HG03103 (cell line): ENCODE measurements around the gene GPNMB.

ENCODE experiments used
- ATAC-seq: cut with Tn5 transposase; IDR thresholded peaks from one replicate; pipeline ENCODE4 v1.9.1; 2021; ENCODE audit warnings: low read depth; ENCODE audit not compliant: unreplicated experiment

The GPNMB gene

DNA sequence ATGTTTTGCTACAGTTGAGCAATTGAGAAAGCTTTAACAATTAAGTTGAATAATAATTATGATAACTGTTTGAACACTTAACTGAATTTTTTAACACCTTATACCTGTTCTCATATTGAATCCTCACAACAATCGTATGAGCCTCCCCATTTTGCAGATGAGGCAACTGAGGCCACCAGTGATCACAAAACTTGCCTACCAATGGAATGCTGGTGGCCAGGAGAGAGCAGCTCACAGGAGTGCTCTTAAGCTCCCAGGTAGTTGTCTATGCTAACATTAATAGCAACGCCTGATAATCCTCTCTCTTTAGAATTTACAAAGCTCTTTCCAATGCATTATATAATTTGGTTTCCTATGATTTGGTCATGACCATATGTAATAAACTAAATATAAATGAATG is 21.6 kb downstream of the GPNMB start:
- ATAC-seq, result no peak

DNA sequence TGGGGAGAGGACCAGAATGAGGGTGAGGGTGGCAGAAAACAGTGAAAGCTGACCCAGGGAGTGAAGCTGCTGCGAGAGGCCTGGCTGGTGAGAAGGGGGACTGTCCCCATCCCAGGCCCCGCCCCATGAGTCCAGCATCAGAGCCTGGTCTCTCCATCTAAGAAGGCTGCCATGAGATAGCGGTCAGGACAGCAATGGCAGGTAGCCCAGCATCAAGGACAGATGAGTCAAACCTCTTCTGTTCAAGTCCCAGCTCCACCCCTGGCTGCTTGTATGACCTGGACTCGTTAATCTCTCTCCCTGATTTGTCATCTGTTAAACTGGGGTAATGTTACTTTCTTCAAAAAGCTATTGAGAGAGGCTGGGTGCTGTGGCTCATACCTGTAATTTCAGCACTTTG is 22.2 kb downstream of the GPNMB start:
- no peak for ATAC-seq

DNA sequence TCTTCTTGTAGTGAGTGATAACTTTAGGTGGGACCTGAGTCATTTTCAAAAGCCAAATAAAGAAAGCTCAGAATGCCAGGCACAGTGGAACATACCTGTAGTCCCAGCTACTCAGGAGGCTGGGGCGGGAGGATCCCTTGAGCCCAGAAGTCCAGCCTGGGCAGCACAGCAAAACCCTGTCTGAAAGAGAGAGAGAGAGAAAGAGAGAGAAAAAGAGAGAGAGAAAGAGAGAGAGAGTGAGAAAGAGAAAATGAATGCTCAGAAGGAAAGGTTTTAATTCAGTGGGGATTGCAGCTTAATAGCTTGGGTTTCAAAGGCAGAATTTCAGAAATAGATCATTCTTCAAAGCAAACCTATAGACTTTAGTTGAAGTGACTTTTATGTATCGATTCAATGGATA is 25.7 kb downstream of the GPNMB start:
- no peak for ATAC-seq

DNA sequence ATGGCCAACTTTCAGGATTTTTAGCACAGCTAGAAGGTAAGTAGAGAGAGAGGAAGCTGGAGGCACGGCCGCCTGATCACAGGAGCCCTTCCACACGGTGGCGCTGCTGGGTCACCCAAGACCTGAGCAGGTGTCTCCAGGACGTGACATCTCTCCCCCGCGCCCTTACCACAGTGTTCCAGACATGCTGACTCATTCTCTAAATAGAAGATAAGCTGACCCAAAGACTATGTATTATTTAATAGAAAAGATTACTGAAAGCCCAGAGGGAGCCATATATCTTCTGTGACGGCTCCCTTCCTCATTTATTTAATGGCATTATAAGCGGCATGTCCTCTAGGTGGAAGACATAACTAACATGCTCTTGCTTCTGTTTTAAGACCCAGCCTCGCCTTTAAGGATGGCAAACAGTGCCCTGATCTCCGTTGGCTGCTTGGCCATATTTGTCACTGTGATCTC is 26.6 kb downstream of the GPNMB start:
- ATAC-seq, result peak; percentile 93

DNA sequence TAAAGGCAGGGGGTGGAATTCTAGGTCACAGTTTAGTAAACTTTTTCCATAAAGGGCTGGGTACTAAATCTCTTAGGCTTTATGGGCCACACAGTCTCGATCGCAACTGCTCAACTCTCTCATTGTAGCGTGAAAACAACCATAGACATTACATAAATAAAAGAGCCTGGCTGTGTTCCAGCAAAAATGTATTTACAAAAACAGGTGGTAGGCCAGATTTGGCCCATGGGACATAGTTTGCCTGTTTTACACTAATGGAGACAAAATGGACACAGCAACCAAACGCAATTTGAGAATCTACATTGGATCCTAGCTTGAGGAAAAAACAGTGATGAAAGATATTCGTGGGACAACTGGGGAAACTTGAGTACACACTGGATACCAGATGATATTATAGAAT is 29.3 kb downstream of the GPNMB start:
- no peak for ATAC-seq

DNA sequence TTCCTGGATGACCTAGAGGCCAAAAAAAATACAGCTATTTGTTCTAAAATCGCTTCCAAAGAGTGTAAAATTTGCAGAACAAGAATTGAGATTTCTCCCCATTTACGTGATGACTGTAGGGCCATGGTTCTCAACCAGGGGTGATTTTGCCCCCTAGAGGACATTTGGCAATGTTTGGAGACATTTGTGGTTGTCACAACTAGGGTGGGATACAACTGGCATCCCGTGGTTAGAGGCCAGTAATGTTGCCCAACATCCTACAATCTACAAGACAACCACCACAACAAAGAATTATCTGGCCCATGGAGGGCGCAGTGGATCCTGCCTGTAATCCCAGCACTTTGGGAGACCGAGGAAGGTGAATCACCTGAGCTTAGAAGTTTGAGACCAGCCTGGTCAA is 29.8 kb downstream of the GPNMB start:
- no peak for ATAC-seq

DNA sequence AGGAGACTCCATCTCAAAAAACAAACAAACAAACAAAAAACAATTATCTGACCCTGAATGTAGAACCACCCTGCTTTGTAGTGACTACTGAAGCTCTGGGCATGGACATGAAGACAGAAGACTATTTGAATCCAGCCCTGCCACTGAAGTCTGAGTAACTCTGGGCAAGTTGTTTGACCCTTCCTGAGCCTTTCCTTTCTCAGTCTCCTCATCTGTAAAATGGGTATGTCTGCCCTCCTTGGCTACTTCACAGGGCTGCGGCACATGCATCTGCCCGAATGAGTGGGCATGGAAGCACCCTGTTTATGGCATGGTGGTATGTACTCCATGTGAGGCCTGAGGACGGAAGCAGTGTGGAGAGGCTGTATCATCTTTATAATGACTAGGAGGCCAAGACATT is 30.4 kb downstream of the GPNMB start:
- no peak for ATAC-seq

DNA sequence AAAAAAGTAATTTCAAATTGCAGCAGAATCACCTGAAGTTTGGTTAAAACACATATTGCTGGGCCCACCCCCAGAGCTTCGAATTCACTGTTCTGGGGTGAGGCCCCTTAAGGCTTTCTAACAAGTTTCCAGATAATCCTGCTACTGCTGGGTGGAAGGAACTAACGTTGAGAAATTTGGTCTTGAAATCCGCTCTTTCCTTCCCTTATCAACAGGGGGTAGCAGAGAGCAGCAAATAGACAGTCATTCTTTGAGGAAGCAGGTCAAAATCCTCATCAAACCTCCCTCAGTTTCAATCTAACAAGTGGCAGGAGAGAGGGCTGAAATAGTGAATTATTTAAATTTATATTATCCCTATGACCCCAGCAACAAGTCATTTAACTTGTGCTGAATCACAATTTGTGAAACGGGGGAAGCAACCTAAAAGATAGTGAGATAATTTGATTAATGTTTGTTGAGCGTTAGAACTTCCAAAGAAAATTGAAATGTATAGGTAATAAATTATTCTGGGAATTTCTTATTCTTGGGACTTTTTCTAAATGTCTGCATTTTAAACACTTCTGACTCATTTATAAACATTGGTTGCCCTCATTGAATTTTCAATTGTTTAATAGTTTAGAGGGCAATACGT is 30.9 kb downstream of the GPNMB start:
- no peak for ATAC-seq

DNA sequence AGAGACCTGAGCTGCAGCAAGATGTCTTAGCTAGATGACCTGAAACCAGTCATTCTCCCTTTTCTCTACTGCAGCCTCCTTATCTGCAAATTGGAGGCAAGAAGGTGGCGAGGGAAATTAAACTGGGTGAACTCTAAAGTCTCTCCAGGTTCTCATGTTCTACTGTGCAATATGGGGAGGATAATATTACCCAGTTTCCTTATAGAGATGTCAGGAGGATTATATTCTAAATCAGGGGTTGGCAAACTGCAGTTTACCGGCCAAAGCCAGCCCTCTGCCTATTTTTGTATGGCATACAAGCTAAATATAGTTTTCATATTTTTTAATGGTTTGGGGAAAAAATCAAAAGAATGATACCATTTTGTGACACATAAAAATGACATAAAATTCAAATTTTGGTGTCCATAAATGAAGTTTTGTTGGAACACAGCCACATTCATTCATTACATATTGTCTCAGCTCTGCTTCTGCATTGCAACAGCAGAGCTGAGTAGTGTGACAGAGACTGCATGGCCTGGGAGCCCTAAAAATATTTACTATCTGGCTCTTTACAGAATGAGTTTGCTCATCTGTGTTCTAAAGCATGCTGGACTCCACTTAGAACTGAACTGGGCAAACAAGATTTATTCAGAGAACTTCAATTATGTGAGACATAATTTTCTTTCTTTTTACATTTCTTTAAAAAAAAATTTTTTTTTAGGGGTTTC is 33.4 kb downstream of the GPNMB start:
- no peak for ATAC-seq

DNA sequence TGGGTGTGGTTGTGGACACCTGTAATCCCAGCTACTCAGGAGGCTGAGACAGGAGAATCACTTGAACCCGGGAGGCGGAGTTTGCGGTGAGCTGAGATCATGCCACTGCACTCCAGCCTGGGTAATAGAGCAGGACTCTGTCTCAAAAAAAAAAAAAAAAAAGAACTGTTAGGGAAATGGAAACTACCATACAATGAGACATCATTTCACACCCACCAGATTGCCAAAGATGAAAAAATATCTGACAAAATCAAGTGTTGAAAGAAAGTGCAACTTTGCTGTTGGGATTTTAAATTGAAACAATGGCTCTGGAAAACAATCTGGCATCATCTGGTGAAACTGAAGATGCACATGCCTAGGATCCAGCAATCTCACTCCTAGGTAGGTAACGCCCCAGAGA is 36.5 kb downstream of the GPNMB start:
- no peak for ATAC-seq

DNA sequence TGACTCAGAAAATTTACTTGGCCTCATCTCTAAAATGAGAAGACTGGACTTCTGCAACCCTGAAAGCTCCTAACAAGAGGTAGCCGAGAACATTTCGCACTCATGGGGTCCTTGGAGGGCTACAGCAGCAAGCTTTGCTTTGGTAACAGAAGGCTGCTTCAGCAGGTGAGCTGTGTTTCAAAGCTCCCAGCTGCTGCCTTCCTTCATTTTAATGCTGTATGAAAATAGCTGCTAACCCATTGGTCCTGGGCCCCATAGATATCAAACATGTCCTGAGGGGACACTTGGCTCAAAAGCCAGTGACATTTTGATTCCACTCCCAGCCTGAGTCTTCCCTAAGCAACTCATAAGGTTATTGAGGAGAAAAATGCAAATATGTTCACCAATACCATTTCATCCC is 38.3 kb downstream of the GPNMB start:
- no peak for ATAC-seq

DNA sequence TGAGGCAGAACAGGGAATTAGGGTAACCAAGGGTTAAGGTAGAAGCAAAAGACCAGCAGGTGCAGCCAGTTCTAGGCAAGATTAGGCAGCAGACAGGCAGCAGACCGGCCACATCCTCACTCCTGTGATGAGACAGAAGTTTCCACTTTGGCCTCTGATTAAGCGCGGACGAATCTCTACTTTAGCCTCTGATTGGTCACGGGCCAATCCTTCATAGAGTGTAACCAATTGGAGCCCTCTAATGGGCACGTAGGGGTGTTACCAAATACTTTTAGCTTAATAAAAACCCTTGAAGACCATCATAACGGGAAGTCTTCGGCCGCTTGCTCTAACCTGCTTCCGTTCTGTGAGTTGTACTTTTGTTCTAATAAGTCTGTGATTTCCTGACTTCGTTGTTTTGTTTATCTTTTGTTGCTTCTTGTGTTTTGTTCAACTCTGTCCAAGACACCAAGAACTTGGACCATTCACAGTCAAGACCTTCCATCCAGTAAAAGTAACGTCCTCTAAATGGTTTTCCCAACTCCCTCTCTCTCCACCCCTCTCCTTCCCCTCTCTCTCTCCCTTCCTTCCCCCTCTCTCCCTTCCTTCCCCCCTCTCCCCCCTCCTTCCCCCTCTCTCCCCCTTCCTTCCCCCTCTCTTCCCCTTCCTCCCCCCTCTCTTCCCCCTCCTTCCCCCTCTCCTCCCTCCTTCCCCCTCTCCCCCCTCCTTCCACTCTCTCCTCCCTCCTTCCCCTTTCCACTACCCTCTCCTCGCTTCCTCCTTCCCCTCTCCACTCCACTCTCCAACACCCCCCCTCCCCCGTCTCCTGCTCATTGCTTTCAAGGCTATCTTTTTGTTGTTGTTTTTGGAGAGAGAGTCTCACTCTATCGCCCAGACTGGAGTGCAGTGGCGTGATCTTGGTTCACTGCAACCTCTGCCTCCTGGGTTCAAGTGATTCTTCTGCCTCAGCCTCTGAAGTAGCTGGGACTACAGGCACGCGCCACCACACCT is 39.4 kb downstream of the GPNMB start:
- no peak for ATAC-seq

DNA sequence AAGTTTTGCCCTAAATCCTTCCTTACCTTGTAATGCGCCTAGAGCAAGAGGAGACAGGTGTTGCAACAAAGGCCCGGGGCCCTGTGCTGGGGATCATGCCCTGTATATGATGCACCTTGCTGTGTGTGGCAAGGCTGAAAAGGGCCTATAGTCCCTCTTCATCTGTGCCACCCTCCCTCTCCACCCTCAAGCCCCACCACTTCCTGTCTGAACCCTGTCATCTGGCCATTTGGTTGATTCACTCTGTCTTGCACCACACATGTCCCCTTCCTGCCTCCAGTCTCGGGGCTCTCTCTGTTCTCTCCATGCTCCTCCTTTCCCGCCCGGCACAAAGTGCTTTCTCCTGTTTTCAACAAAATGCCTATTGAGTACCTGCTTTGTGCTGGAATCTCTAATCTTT is 41.0 kb downstream of the GPNMB start:
- ATAC-seq, result no peak

DNA sequence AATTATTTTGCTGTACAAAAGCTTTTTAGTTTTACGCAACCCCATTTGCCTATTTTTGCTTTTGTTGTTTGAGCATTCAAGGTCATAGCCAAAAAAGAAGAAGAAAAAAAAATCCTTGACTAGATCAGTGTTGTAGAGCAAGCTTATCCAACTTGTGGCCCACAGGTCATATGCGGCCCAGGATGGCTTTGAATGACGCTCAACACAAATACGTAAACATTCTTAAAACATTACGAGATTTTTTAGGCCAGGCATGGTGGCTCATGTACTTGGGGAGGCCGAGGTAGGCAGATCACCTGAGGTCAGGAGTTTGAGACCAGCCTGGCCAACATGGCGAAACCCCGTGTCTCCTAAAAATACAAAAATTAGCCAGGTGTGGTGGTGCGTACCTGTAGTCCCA is 44.4 kb downstream of the GPNMB start:
- ATAC-seq, result no peak

DNA sequence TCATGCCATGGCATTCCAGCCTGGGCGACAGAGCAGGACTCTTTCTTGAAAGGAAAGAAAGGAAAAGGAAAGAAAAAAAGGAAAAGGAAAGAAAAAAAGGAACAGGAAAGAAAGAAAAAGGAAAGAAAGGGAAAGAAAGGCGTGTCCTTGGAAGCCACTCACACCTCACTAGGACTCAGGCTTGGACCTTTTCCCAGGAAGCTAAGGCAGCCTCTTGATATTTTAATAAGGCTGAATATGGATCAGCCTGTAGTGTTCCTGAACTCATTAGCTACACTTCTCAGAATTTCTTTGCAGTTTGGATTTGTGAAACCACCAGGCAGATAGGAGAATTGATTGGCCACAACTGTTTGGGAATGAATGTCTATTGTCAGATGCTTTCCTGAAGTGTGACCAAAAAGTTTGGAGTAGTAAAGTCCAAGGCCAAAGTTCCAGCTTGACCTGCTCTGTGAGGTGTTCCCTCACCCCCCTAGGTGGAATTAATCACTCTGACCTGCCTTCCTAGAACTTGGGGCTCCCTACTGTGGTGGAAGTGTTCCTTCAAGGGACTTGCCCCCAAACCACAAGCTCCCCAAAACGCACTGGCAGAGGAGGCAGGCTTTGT is 45.5 kb downstream of the GPNMB start:
- ATAC-seq, result no peak

DNA sequence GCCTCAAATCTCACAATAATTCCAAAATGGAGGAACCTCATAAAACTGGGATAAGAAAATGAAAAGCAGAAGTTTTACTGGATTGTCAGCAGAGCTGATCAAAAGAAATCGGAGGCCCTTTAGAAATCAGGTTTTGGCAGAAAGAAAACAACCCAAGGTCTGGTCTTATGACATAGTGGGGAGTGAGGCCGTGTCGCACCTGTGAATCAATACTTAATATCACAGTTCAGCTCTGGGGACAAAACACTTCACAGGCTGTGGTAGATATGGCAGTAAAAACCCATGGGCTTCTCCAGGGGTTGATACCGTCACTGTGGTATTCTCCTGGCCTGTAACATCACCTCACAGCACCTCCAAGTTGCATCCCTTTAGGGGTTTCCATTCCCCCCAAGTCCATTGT is 46.0 kb downstream of the GPNMB start:
- no peak for ATAC-seq

DNA sequence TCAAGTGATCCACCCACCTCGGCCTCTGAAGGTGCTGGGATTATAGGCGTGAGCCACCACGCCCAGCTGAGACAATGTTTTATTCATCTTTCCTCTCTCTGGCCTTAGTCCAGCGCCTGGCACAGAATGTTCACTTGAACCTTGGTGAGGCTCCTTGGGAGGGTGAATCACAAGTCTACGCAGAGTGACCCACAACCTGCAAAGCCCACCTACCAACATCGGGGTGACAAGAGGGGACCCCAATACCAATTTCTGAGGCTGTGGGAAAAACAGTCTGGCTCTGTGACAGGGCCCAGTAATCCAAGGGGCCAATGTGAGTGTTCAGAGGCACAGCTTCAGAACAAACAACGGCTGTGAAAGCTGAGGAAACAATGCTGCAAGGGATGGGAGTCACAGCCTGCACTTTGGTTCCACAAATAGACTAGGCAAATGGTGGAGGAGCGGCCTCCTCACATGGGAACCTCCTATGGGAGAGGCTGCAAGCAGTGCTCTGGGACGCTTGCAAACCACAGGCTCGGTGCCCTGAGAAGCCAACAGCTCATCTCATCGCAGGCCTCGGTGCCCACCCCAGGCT is 47.0 kb downstream of the GPNMB start:
- ATAC-seq, result no peak

DNA sequence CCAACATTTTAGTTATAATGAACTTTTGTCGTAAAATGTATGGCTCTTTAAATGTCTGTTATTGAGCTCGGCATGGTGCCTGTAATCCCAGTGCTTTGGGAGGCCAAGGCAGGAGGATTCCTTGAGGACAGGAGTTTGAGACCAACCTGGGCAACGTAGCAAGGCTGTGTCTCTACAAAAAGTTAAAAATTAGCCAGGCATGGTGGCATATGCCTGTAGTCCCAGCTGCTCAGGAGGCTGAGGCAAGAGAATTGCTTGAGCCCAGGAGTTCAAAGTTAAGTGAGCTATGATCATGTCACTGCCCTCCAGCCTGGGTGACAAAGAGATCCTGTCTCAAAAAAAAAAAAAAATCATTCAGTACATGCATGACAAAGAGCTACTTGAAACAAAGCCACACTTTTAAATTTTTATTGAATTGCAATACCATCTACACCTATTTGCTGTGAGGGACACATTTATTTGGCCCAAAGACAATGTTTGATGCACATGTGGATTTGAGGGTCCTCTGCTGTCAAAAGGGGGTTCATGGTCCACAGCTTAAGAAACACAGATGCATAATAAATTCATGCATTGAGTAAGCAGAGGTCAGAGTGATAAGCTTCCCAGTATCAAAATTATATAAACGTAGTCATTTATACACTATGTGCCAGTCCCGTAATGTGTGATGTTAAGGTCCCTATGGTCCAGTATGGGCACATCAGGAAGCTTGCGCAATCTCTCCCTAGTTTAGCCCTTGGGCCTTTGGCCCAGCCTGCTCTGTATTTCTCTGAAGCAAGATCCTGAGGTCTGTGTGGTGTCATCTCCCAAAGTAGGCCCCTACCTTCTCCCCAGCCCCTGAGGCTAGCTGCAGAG is 48.2 kb downstream of the GPNMB start:
- no peak for ATAC-seq

DNA sequence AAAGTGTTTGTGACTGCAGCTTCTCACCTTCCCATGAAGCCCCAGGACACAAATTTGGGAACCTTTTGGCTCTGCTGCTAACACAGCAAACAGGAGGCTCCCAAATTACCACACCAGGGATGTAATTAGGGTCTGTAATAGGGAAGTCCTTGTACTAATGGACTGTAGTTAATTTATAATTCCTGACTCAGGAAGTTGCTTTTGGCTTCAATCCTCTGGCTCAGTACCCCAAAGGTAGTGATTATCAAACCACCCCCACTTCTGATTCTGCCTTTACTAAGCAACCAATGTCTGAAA is 48.8 kb downstream of the GPNMB start:
- no peak for ATAC-seq
